Measurements from ENCODE around the gene PTPN22. TPM values are rescaled to one million over a fixed set of nuclear protein-coding genes. Genes with fewer than 3 reads are reported as not detected.

The PTPN22 gene
- total and polyA plus RNA-seq, 11 donors = 0.16 to 4.2 (median 0.45) TPM

DNA sequence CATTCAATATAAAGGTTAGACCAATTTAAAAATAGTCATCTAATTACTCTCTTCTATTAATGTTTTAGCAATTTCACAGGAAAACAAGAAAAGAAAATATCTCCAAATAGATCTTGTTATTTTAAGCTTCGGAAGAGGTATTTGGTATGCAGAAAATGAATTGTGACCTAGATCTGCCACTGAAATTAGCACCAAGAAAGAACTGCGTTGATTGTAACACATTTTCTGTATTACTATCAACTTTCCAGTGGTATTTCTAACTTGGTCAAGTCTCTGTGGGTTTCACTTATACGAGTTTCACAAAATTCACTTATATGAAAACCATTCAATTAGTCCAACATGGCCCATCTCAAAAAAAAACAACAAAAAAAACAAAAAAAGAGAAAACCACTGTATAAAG, 71.0 kb downstream of the PTPN22 start:
- Histone ChIP-seq H3K4me1 (peaks cover 0 to 63% (median 46%) of the 10 kb centered on the region in 12 donors), H3K36me3 (peaks cover 0 to 24% (median 21%) of the 10 kb centered on the region in 9 donors), H3K27me3 (no peaks in the 10 kb centered on the region), H3K27ac (peak overlapping the region in 1 of 12 donors; percentile 7), H3K9me3 (no peaks in the 10 kb centered on the region), H3K4me3 (no peak overlapping the region)
- DNase-seq = no peak
- intact Hi-C loops (cut with DNase I) = loop anchor here in 1 of 10 donors (5.0 kb wide), 1 partner anchor 38 kb away; no protein-coding TSS in a partner anchor
- WGBS, 4 donors = 36 to 56% (median 51%) methylated on average over 3 of the region's 3 CpGs
- no peak for TF ChIP-seq POLR2A (IDR thresholded peaks at IDR 0.05)
- TF ChIP-seq, protein P1, sequence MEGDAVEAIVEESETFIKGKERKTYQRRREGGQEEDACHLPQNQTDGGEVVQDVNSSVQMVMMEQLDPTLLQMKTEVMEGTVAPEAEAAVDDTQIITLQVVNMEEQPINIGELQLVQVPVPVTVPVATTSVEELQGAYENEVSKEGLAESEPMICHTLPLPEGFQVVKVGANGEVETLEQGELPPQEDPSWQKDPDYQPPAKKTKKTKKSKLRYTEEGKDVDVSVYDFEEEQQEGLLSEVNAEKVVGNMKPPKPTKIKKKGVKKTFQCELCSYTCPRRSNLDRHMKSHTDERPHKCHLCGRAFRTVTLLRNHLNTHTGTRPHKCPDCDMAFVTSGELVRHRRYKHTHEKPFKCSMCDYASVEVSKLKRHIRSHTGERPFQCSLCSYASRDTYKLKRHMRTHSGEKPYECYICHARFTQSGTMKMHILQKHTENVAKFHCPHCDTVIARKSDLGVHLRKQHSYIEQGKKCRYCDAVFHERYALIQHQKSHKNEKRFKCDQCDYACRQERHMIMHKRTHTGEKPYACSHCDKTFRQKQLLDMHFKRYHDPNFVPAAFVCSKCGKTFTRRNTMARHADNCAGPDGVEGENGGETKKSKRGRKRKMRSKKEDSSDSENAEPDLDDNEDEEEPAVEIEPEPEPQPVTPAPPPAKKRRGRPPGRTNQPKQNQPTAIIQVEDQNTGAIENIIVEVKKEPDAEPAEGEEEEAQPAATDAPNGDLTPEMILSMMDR (IDR thresholded peaks at IDR 0.05) = no peak
- no peak for ATAC-seq

- TF ChIP-seq, protein P1 (IDR thresholded peaks at IDR 0.05) = no peak
- TF ChIP-seq POLR2A (IDR thresholded peaks at IDR 0.05) = no peak
- no peak for ATAC-seq
- H3K27ac ChIP-seq = no peak overlapping the region
- H3K27me3 ChIP-seq = no peaks in the 10 kb centered on the region
- no peak overlapping the region for H3K4me3 ChIP-seq
- peaks cover 0 to 58% (median 30%) of the 10 kb centered on the region in 12 donors for H3K4me1 ChIP-seq
- no peak for DNase-seq
- H3K36me3 ChIP-seq = peaks cover 0 to 38% (median 31%) of the 10 kb centered on the region in 9 donors
- no peaks in the 10 kb centered on the region for H3K9me3 ChIP-seq
- intact Hi-C loops (cut with DNase I) = no loop called here
- WGBS, 4 donors = 75 to 86% (median 80%) methylated on average over 4 of the region's 4 CpGs
Measured at GRCh38 chr1:113797472-113797871, 74.0 kb downstream of the PTPN22 start.

- Histone ChIP-seq H3K27ac (peak overlapping the region in 7 of 12 donors; percentile 10 to 63 (median 22)), H3K27me3 (no peaks in the 10 kb centered on the region), H3K4me3 (no peak overlapping the region), H3K9me3 (no peaks in the 10 kb centered on the region), H3K36me3 (peaks cover 0 to 47% (median 31%) of the 10 kb centered on the region in 9 donors), H3K4me1 (peaks cover 0 to 51% (median 22%) of the 10 kb centered on the region in 12 donors)
- 73 to 82% (median 76%) methylated on average over 9 of the region's 9 CpGs for WGBS, 4 donors
- intact Hi-C loops (cut with DNase I) = no loop called here
- TF ChIP-seq POLR2A (IDR thresholded peaks at IDR 0.05) = no peak
- TF ChIP-seq, protein P1 (IDR thresholded peaks at IDR 0.05) = no peak
- ATAC-seq = peak; percentile 69 to 90 (median 86)
- DNase-seq = no peak
Measured at GRCh38 chr1:113793878-113794834, 77.4 kb downstream of the PTPN22 start.

GRCh38 chr1:113792986-113793385, 78.5 kb downstream of the PTPN22 start:
- Histone ChIP-seq H3K27ac (peak overlapping the region in 1 of 12 donors; percentile 34), H3K9me3 (no peaks in the 10 kb centered on the region), H3K27me3 (no peaks in the 10 kb centered on the region), H3K4me1 (peaks cover 0 to 52% (median 18%) of the 10 kb centered on the region in 12 donors), H3K4me3 (no peak overlapping the region), H3K36me3 (peaks cover 0 to 46% (median 31%) of the 10 kb centered on the region in 9 donors)
- DNase-seq (no peak), ATAC-seq (no peak)
- TF ChIP-seq POLR2A (IDR thresholded peaks at IDR 0.05) = no peak
- TF ChIP-seq, protein P1 (IDR thresholded peaks at IDR 0.05) = no peak
- WGBS, 4 donors = 88 to 97% (median 90%) methylated on average over 1 of the region's 1 CpG
- intact Hi-C loops (cut with DNase I) = no loop called here

Data from heart left ventricle (tissue), 16 donors.